GM19023 (cell line): ENCODE measurements around the gene DNAH14.
"Not testable (repeated sequence)": the region's sequence is repeated elsewhere in the genome, so short reads cannot be mapped to it uniquely, and the experiment has no call there.

Experiments used
- ATAC-seq: cut with Tn5 transposase; IDR thresholded peaks from one replicate; pipeline ENCODE4 v1.9.1; 2021; ENCODE audit warnings: mild to moderate bottlenecking, moderate library complexity; ENCODE audit not compliant: unreplicated experiment

Gene DNAH14

GRCh38 chr1:224920930-224921329 is 8.5 kb upstream of the DNAH14 start:
- no peak for ATAC-seq

- ATAC-seq = no peak
Measured at GRCh38 chr1:224921354-224921753, 8.1 kb upstream of the DNAH14 start.

GRCh38 chr1:224922404-224923164 is 6.9 kb upstream of the DNAH14 start:
- peak; percentile 58 for ATAC-seq

- no peak for ATAC-seq
Measured at GRCh38 chr1:224923726-224924125, 5.7 kb upstream of the DNAH14 start.

- ATAC-seq = not testable (repeated sequence)
Measured at GRCh38 chr1:224927631-224928030, 1.8 kb upstream of the DNAH14 start.

- no peak for ATAC-seq
Measured at GRCh38 chr1:224928906-224929305, 569 bp upstream of the DNAH14 start.

- no peak for ATAC-seq
Measured at GRCh38 chr1:224931605-224932004, 2.1 kb downstream of the DNAH14 start.

GRCh38 chr1:224932607-224933249 is 3.3 kb downstream of the DNAH14 start:
- ATAC-seq = no peak

GRCh38 chr1:224933584-224933983 is 4.1 kb downstream of the DNAH14 start:
- ATAC-seq = no peak

GRCh38 chr1:224938652-224939051 is 9.2 kb downstream of the DNAH14 start:
- ATAC-seq = no peak

GRCh38 chr1:224939844-224940425 is 10.5 kb downstream of the DNAH14 start:
- ATAC-seq = no peak

- ATAC-seq = not testable (repeated sequence)
Measured at GRCh38 chr1:224940735-224941134, 11.3 kb downstream of the DNAH14 start.

- ATAC-seq = not testable (repeated sequence)
Measured at GRCh38 chr1:224945651-224946348, 16.3 kb downstream of the DNAH14 start.

- not testable (repeated sequence) for ATAC-seq
Measured at GRCh38 chr1:224946349-224946691, 16.8 kb downstream of the DNAH14 start.

GRCh38 chr1:224957696-224958095 is 28.2 kb downstream of the DNAH14 start:
- ATAC-seq = no peak

- no peak for ATAC-seq
Measured at GRCh38 chr1:224958490-224958889, 29.0 kb downstream of the DNAH14 start.

- ATAC-seq = no peak
Measured at GRCh38 chr1:224959115-224959514, 29.6 kb downstream of the DNAH14 start.

- no peak for ATAC-seq
Measured at GRCh38 chr1:224959656-224960055, 30.2 kb downstream of the DNAH14 start.

GRCh38 chr1:224980181-224980580 is 50.7 kb downstream of the DNAH14 start:
- no peak for ATAC-seq

- not testable (repeated sequence) for ATAC-seq
Measured at GRCh38 chr1:224981922-224982354, 52.5 kb downstream of the DNAH14 start.

- ATAC-seq = no peak
Measured at GRCh38 chr1:224988042-224988441, 58.6 kb downstream of the DNAH14 start.
